Measurements from ENCODE around the gene FGF7.

DNA sequence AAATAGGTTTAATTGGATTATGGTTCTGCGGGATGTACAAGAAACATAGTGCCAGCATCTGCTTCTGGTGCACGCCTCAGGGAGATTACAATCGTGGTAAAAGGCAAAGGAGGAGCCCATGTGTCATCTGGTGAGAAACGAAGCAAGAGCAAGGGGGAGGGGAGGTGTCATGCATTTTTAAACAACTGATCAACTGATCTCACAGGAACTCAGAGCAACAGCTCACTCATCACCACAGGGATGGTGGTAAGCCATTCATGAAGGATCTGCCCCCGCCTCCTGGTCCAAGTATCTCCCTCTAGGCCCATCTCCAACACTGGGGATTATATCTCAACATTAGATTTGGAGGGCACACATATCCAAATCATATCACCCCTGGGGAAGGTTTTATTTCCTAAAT is 42.1 kb upstream of the FGF7 start:
- TF ChIP-seq, protein P1, sequence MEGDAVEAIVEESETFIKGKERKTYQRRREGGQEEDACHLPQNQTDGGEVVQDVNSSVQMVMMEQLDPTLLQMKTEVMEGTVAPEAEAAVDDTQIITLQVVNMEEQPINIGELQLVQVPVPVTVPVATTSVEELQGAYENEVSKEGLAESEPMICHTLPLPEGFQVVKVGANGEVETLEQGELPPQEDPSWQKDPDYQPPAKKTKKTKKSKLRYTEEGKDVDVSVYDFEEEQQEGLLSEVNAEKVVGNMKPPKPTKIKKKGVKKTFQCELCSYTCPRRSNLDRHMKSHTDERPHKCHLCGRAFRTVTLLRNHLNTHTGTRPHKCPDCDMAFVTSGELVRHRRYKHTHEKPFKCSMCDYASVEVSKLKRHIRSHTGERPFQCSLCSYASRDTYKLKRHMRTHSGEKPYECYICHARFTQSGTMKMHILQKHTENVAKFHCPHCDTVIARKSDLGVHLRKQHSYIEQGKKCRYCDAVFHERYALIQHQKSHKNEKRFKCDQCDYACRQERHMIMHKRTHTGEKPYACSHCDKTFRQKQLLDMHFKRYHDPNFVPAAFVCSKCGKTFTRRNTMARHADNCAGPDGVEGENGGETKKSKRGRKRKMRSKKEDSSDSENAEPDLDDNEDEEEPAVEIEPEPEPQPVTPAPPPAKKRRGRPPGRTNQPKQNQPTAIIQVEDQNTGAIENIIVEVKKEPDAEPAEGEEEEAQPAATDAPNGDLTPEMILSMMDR (IDR thresholded peaks at IDR 0.05; ENCODE audit: low read depth, low read length, missing input control), result no peak
- TF ChIP-seq EGR1 (IDR thresholded peaks at IDR 0.05; ENCODE audit: low read depth in 2 of 2), result no peak
- TF ChIP-seq ZBTB33 (IDR thresholded peaks at IDR 0.05), result no peak
- TF ChIP-seq, protein P2, sequence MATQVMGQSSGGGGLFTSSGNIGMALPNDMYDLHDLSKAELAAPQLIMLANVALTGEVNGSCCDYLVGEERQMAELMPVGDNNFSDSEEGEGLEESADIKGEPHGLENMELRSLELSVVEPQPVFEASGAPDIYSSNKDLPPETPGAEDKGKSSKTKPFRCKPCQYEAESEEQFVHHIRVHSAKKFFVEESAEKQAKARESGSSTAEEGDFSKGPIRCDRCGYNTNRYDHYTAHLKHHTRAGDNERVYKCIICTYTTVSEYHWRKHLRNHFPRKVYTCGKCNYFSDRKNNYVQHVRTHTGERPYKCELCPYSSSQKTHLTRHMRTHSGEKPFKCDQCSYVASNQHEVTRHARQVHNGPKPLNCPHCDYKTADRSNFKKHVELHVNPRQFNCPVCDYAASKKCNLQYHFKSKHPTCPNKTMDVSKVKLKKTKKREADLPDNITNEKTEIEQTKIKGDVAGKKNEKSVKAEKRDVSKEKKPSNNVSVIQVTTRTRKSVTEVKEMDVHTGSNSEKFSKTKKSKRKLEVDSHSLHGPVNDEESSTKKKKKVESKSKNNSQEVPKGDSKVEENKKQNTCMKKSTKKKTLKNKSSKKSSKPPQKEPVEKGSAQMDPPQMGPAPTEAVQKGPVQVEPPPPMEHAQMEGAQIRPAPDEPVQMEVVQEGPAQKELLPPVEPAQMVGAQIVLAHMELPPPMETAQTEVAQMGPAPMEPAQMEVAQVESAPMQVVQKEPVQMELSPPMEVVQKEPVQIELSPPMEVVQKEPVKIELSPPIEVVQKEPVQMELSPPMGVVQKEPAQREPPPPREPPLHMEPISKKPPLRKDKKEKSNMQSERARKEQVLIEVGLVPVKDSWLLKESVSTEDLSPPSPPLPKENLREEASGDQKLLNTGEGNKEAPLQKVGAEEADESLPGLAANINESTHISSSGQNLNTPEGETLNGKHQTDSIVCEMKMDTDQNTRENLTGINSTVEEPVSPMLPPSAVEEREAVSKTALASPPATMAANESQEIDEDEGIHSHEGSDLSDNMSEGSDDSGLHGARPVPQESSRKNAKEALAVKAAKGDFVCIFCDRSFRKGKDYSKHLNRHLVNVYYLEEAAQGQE (IDR thresholded peaks at IDR 0.05), result no peak
- TF ChIP-seq TAF1 (conservative IDR thresholded peaks at IDR 0.05), result no peak
- TF ChIP-seq FOXA1 (IDR thresholded peaks at IDR 0.05), result no peak
- TF ChIP-seq JUND (IDR thresholded peaks at IDR 0.05), result no peak
